ENCODE measurements around the gene CRY2.

DNA sequence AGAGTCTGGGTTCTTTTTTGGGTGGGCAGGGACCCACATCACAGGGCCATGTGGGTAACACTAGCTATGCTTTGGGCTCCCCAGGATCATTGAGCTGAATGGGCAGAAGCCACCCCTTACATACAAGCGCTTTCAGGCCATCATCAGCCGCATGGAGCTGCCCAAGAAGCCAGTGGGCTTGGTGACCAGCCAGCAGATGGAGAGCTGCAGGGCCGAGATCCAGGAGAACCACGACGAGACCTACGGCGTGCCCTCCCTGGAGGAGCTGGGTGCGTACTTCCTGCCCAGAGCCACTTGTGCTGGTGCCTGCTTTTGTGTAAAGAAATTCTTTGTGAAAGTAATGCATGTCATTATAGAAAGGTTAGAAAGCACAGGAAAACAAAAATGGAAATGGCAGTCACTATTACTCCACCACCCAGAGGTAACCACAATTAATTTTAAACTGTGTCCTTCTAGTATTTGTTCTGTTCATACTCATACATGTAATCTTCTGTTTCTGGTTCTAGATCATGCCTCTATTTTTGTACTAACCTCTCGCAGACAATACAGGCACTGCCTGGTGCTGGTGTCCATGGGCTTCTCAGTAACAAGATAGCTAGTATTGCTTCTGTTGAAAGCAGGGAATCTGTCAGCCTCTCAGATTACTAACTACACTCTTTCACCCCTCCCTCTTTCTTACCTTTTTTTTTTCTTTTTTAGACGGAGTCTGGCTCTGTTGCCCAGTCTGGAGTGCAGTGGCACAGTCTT lies 13.7 kb downstream of the CRY2 start:
- TF ChIP-seq, protein P1, sequence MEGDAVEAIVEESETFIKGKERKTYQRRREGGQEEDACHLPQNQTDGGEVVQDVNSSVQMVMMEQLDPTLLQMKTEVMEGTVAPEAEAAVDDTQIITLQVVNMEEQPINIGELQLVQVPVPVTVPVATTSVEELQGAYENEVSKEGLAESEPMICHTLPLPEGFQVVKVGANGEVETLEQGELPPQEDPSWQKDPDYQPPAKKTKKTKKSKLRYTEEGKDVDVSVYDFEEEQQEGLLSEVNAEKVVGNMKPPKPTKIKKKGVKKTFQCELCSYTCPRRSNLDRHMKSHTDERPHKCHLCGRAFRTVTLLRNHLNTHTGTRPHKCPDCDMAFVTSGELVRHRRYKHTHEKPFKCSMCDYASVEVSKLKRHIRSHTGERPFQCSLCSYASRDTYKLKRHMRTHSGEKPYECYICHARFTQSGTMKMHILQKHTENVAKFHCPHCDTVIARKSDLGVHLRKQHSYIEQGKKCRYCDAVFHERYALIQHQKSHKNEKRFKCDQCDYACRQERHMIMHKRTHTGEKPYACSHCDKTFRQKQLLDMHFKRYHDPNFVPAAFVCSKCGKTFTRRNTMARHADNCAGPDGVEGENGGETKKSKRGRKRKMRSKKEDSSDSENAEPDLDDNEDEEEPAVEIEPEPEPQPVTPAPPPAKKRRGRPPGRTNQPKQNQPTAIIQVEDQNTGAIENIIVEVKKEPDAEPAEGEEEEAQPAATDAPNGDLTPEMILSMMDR (IDR thresholded peaks at IDR 0.05 in 4 of 5, conservative IDR thresholded peaks at IDR 0.05 in 1 of 5): no peak
- no peak for TF ChIP-seq POLR2A (IDR thresholded peaks at IDR 0.05)

Measured in gastrocnemius medialis (tissue), 4 donors.